Measurements from ENCODE around the gene F12.

DNA sequence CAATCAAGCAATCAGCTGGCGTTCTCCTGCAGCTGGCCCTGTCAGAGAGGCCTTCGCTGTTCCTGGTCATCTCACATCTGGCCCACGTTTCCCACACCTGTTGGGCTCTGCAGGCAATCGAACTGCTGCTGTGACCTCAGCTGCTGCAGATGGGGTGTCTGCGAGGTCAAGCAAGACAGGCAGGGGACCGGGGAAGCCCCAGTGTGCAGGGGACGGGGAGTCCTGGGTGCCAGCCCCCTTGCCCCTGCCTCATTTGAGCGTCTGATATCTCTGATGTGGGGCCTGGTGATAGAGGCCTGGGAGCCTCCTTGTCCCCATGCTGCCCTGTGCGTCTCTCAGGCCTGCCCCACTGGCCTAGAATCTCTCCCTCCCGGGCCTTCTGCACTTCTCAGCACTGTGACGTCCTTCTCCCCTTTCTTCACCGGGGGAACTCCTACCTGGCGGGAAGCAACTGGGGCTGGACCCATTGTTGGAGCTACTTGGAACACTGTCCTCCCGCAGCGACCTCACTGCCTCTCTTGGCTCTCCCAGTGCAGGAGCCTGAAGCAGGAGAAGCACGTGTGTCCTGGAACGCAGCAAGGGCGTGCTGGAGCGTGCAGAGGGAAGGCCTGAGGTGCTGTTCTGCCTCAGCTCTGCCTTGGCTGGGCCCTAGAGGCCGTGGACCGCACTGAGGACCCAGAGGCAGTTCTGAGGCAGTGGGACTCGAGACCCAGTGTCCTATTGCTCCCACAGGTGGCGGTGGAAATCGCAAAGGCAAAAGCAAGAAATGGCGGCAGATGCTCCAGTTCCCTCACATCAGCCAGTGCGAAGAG is 21.0 kb upstream of the F12 start:
- no peak; the same call in 1 of the 2 replicates for TF ChIP-seq CTCF (conservative IDR thresholded peaks at IDR 0.05; ENCODE audit: low read length)
- TF ChIP-seq EZH2phosphoT487 (IDR thresholded peaks at IDR 0.05; ENCODE audit: borderline replicate concordance, low read depth, low read length), result no peak
